Raji (cell line): ENCODE data around the gene INSIG2.

ENCODE experiments used
- POLR2A ChIP-seq: IDR thresholded peaks from 2 replicates; pipeline ENCODE4 v1.6.1; 2011; ENCODE audit warnings: low read depth, low read length, control low read depth; ENCODE audit not compliant: insufficient read depth

INSIG2 gene

GRCh38 chr2:118127250-118127649, 39.0 kb downstream of the INSIG2 start:
- TF ChIP-seq POLR2A, result no peak

- no peak for TF ChIP-seq POLR2A
These were observed 40.6 kb downstream of the INSIG2 start for GRCh38 chr2:118128826-118129225.

GRCh38 chr2:118130385-118130784, 42.1 kb downstream of the INSIG2 start:
- no peak for TF ChIP-seq POLR2A

GRCh38 chr2:118131771-118132170, 43.5 kb downstream of the INSIG2 start:
- TF ChIP-seq POLR2A, result no peak

GRCh38 chr2:118133916-118134315, 45.6 kb downstream of the INSIG2 start:
- TF ChIP-seq POLR2A, result no peak

GRCh38 chr2:118134650-118135049, 46.4 kb downstream of the INSIG2 start:
- TF ChIP-seq POLR2A, result no peak

GRCh38 chr2:118145207-118145606, 56.9 kb downstream of the INSIG2 start:
- TF ChIP-seq POLR2A, result no peak

- TF ChIP-seq POLR2A, result no peak
These were observed 57.5 kb downstream of the INSIG2 start for GRCh38 chr2:118145806-118146205.

GRCh38 chr2:118146315-118147283, 58.3 kb downstream of the INSIG2 start:
- no peak for TF ChIP-seq POLR2A

- no peak for TF ChIP-seq POLR2A
These were observed 59.9 kb downstream of the INSIG2 start for GRCh38 chr2:118148133-118148532.

GRCh38 chr2:118148809-118149208, 60.5 kb downstream of the INSIG2 start:
- no peak for TF ChIP-seq POLR2A

GRCh38 chr2:118150294-118150693, 62.0 kb downstream of the INSIG2 start:
- no peak for TF ChIP-seq POLR2A

GRCh38 chr2:118151831-118152230, 63.6 kb downstream of the INSIG2 start:
- TF ChIP-seq POLR2A, result no peak

- TF ChIP-seq POLR2A, result no peak
These were observed 65.2 kb downstream of the INSIG2 start for GRCh38 chr2:118153433-118153832.

GRCh38 chr2:118154176-118154575, 65.9 kb downstream of the INSIG2 start:
- no peak for TF ChIP-seq POLR2A
